Fibroblast of skin of abdomen (primary cell): ENCODE measurements around the gene HAUS3.
"Not testable (repeated sequence)": the region's sequence is repeated elsewhere in the genome, so short reads cannot be mapped to it uniquely, and the experiment has no call there.

Experiments used
- DNase-seq: peaks from one replicate; pipeline ENCODE4 v3.0.0-alpha.2; 2013

Gene HAUS3

GRCh38 chr4:2251073-2251794 lies 9.3 kb upstream of the HAUS3 start:
- DNase-seq: no peak

DNA sequence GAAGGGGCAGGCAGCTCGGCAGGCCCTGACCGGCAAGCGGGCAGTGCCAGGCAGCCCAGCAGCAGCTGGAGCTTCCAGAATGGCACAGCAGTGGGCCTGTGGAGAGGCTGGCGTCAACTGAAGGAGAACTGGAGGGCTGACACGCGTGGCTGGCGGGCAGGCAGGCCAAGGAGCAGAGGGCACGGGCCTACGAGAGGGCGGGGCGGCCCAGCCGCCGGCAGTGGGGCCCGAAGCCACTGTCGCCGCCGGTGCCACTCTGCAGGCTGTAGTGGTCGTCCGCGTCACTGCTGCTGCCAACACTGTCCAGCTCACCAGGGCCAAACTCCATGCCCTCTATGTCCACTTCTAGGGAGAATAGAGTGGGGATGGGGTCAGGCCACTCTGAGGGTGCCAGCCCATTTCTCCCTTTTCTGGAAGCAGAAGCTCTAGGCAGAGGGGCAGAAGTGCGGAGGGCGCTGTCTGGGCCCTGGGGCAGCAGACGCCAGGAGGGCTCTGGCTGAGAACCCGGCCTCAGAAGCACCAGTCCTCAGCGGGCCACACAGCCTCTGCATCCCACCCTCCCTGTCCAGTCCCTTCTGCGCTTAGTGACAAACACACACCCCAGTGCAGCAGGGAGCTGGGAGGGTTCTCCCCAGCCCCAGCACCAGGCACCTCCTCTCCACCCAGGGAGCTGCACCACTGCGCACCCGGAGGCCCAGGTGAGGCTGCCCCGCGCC lies 8.6 kb upstream of the HAUS3 start:
- DNase-seq: no peak

DNA sequence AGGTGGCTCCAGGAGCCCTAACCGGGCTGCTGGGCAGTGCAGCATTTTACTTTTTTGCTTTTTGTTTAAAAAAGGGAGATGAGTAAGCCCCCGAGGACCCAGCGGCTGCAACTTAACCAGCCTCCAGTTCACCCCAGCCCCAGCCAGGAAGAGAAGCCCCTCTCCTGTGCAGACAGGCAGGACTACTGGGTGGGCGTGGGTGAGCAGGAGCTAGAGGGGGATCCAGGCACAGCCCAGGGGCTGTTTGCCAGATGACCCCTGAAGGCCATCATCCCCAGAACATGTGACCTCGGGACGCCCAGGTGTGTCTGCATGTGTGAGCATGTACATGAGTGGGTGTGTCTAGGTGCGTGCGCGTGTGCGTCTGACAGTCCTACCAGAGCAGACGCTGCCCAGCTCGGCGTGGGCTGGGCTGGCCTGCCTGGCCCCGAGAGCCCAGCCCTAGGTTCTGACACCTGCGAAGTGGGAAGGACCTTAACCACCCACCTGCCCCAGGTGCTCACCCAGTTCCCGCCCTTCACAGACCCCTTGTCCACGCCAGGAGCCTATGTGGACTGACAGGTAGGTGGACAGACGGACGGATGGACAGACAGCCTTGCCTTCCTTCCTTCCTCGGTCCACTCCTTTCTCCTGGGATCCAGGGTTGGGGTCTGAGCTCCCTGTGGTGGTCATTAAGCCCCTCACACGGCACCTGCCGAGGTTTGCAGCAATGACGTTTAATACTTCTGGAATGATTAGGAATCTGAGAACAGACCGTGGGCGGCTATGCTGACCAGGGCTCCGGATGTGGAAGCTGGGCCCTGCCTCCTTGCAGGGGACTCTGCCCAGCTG lies 7.8 kb upstream of the HAUS3 start:
- no peak for DNase-seq

GRCh38 chr4:2248821-2249261 lies 6.9 kb upstream of the HAUS3 start:
- no peak for DNase-seq

- DNase-seq: no peak
These were observed 6.3 kb upstream of the HAUS3 start for GRCh38 chr4:2248044-2248780.

GRCh38 chr4:2247128-2248043 lies 5.5 kb upstream of the HAUS3 start:
- DNase-seq: no peak

DNA sequence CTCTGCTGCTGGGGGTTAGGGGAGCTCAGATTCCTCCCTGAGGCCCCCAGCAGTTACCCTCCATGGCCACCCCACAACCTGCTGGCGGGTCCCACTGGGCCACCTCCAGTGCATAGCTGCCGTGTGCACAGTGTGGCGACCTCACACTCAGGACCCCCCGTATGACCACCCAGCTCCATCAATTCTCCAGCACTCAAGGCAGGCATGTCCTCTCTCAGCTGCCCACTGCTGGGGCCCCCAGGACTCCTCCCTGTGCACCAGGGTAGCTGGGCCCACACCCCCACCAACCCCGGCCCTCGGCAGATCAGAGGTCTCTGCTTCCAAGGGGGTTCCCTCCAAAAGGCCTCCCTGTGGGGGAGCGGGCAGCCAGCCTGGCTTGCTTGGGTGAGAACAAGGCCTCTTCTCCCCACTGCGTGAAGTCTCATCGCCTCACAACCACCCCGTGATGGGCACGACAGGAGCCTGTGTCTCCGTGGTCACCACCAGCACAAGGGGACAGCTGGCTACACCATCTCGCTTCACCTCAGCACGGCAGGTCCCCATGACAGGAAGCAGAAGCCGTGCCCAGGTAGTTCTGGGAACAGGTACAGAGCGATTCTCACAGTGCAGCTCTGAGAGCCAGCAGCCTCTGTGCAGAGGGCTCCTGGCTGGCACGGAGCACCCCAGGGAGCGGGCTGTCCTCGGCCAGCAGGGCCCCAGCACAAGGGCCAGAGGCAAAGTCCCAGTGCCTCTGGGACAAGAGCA lies 4.6 kb upstream of the HAUS3 start:
- no peak for DNase-seq

DNA sequence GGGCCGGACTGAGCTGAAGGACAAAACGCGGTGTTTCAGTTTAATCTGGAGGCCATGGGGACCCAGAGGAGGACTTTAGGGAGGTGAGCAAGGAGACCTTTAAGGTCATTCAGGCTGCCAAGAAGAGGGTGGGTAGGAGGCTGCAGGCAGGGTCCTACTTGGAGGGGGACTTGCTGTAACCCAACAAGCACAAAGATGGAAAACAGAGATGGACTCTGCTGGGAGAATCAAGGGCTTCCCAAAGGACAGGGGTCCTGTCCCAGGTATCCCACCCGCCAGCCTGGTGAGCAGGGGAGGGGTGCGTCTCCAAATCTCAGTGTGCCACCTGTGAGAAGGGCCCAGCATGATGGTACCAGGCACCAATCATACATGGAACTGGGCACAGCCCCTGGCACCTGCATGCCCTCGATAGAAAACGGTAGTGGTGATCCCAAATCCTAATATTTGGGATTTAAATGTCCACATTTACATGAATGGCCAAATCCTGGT lies 3.9 kb upstream of the HAUS3 start:
- no peak for DNase-seq

- DNase-seq: no peak
These were observed 3.3 kb upstream of the HAUS3 start for GRCh38 chr4:2245057-2245786.

- peak; percentile 45 for DNase-seq
These were observed 1.9 kb upstream of the HAUS3 start for GRCh38 chr4:2243681-2244380.

DNA sequence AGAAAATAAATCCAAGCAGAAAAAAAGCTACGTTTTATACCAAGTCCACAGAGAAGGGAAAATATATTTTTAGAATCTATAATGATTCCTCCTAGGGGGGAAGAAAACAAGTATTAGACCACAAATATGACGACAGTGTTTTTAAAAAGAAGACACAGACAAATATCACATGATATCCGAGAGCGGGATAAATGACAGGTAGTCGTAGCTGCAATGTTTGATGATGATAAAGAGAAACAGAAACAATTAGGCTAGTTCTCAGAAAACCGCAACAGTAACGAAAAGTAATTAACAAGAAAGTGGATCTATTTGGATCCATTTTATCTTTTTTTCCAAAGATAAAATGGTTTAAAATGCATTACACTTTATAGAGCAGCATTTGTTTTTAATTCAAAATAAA lies 918 bp downstream of the HAUS3 start:
- no peak for DNase-seq

DNA sequence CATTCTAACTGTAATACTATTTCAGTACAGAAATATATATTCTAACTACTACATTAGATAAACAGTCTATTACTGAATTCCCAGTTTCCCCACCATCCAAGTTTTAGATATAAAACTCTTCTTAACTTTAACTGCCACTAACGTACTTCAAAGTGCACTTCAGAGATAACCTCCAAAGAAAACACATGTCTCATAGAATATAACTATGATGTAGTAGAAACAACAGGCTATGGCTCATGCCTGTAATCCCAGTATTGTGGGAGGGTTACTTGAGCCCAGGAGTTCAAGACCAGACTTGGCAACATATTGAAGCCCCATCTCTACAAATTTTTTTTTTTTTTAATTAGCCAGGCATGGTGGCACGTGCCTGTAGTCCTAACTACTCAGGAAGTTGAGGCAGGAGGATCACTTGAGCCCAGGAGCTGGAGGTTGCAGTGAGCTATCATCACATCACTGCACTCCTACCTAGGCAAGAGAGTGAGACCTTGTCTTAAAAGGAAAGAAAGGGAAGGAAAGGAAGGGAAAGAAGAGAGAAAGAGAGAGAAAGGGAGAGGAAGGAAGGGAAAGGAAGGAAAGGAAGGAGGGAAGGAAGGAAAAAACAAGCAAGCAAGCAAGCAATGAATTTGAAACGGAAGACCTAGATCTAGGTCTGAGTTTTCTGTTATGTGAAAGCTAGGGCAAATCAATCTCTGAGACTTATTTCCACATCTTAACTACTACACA lies 4.8 kb downstream of the HAUS3 start:
- no peak for DNase-seq

DNA sequence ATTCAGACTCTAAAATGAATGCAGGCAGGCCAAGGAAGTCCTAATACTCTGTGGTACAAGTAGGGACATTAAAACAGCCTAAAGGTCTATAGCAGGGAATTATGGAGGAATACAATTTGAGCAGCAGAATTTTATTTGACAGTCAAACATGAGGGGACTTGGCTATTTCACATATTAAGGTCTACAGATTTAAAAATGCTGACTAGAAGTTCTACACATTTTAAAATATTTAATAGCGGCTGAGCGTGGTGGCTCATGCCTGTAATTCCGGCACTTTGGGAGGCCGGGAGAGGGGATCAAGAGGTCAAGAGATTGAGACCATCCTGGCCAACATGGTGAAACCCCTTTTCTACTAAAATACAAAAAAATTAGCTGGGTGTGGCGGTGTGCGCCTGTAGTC lies 10.8 kb downstream of the HAUS3 start:
- no peak for DNase-seq

GRCh38 chr4:2226261-2226660 lies 15.7 kb downstream of the HAUS3 start:
- DNase-seq: no peak

DNA sequence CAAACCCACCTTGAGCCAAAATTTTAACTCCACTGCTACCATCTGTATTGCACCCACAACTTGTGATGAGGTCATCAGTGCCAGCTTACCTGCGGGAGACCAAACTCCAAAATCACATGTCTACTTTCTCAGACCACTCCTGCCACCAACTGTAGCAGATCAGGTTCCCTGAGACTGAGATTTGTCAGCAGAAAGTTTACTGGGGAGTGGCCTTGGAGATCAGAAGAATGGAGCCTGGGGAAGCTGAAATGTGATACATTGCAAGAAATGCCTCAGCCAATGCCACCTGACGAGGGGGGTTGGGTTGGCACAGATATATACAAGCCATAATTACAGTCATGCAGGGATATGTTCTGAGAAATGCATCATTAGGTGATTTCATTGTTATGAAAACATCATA lies 19.1 kb downstream of the HAUS3 start:
- no peak for DNase-seq

DNA sequence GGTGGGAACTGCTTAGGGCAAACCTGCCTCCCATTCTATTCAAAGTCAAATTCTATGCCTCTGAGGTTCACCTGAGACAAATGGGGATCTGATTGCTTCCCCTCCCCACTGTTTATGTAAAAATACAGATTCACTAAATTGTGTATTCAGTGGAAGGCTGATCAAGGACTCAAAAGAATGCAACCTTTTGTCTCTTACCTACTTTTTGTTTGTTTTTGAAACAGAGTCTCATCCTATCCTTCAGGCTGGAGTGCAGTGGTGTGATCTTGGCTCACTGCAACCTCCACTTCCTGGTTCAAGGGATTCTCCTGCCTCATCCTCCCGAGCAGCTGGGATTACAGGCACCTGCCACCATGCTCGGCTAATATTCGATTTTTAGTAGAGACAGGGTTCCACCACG lies 20.5 kb downstream of the HAUS3 start:
- DNase-seq: not testable (repeated sequence)

GRCh38 chr4:2220016-2220630 lies 21.8 kb downstream of the HAUS3 start:
- peak; percentile 65 for DNase-seq

GRCh38 chr4:2219233-2219760 lies 22.6 kb downstream of the HAUS3 start:
- no peak for DNase-seq
